ENCODE results near the gene WDR44. TPM values are rescaled to one million over a fixed set of nuclear protein-coding genes. Genes with fewer than 3 reads are reported as not detected.
A peak's percentile ranks its signal among the peaks of the same experiment; 100 is the strongest.

Gene WDR44
- total RNA-seq, 1 experiment from 2014 or later, result 16.2 TPM

DNA sequence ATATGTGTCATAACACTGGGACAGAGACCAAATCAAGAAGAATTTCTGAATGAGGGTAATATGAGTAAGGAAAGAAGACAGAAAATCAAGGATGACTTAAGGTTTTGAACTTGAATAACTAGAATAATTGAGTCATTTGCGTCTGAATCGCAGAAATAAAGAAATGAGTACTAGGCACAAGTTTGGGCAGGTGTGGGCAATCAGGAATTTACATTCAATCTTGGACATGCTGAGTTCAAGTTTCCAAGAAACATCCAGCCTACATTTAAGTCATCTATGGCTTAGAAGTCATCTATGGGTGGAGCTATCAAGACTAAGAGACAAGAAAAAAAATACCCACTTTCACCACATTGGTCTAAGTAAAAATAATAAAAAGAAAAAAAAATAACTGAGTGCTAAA is 30.4 kb upstream of the WDR44 start:
- H3K9me3 ChIP-seq (ENCODE audit: low read length), result no peaks in the 10 kb centered on the region
- H3K79me2 ChIP-seq (ENCODE audit: low read length), result no peaks in the 10 kb centered on the region
- no peaks in the 10 kb centered on the region for H3K9me2 ChIP-seq (replicated peaks; ENCODE audit: low read length)
- H3K27me3 ChIP-seq (ENCODE audit: low read length), result no peaks in the 10 kb centered on the region
- CTCF ChIA-PET, result no interaction called here
- no peaks in the 10 kb centered on the region for H3F3A ChIP-seq (ENCODE audit: low read length, unreplicated experiment)
- no peaks in the 10 kb centered on the region for H4K20me1 ChIP-seq (ENCODE audit: low read length)
- TF ChIP-seq EZH2 (IDR thresholded peaks at IDR 0.05; ENCODE audit: low read length, unreplicated experiment) (no peak), EZH2phosphoT487 (IDR thresholded peaks at IDR 0.05; ENCODE audit: borderline replicate concordance, low read length) (no peak)
- TF ChIP-seq, protein P1, sequence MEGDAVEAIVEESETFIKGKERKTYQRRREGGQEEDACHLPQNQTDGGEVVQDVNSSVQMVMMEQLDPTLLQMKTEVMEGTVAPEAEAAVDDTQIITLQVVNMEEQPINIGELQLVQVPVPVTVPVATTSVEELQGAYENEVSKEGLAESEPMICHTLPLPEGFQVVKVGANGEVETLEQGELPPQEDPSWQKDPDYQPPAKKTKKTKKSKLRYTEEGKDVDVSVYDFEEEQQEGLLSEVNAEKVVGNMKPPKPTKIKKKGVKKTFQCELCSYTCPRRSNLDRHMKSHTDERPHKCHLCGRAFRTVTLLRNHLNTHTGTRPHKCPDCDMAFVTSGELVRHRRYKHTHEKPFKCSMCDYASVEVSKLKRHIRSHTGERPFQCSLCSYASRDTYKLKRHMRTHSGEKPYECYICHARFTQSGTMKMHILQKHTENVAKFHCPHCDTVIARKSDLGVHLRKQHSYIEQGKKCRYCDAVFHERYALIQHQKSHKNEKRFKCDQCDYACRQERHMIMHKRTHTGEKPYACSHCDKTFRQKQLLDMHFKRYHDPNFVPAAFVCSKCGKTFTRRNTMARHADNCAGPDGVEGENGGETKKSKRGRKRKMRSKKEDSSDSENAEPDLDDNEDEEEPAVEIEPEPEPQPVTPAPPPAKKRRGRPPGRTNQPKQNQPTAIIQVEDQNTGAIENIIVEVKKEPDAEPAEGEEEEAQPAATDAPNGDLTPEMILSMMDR (conservative IDR thresholded peaks at IDR 0.05; ENCODE audit: low read depth, low read length), result no peak
- H3K4me1 ChIP-seq (ENCODE audit: insufficient read depth, low read length), result no peaks in the 10 kb centered on the region
- no peak overlapping the region for H3K27ac ChIP-seq (ENCODE audit: low read length)
- intact Hi-C loops (cut with micrococcal nuclease), result no loop called here
- BruUV-seq (replicated peaks), result no TSS peak
- H2AFZ ChIP-seq (ENCODE audit: low read length), result no peak overlapping the region
- no peak overlapping the region for H3K9ac ChIP-seq (ENCODE audit: low read length)
- ATAC-seq (no peak), DNase-seq (no peak)
- H3K36me3 ChIP-seq (ENCODE audit: low read depth, low read length), result no peaks in the 10 kb centered on the region
- no peak overlapping the region for H3K4me3 ChIP-seq (ENCODE audit: low read length)
- no peak overlapping the region for H3K4me2 ChIP-seq (ENCODE audit: low read length)
- POLR2A ChIA-PET (ENCODE audit: unreplicated experiment), result no interaction called here

DNA sequence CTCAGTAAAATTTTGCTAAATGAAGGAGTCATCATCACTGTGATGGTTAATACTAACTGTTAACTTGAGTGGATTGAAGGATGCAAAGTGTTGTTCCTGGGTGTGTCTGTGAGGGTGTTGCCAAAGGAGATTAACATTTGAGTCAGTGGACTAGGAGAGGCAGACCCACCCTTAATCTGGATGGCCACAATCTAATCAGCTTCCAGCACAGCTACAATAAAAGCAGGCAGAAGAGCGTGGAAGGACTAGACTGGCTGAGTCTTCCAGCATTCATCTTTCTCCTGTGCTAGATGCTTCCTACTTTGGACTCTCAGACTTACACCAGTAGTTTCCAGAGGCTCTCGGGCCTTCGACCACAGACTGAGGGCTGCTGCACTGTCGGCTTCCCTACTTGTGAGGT is 21.3 kb upstream of the WDR44 start:
- Histone ChIP-seq H3K9me2 (replicated peaks; ENCODE audit: low read length) (no peaks in the 10 kb centered on the region), H3K9me3 (ENCODE audit: low read length) (no peaks in the 10 kb centered on the region), H3F3A (ENCODE audit: low read length, unreplicated experiment) (no peaks in the 10 kb centered on the region), H3K36me3 (ENCODE audit: low read depth, low read length) (no peaks in the 10 kb centered on the region), H3K4me2 (ENCODE audit: low read length) (no peak overlapping the region), H3K79me2 (ENCODE audit: low read length) (no peaks in the 10 kb centered on the region), H4K20me1 (ENCODE audit: low read length) (no peaks in the 10 kb centered on the region), H3K4me1 (ENCODE audit: insufficient read depth, low read length) (no peaks in the 10 kb centered on the region), H3K4me3 (ENCODE audit: low read length) (no peak overlapping the region), H3K9ac (ENCODE audit: low read length) (no peak overlapping the region), H3K27me3 (ENCODE audit: low read length) (no peaks in the 10 kb centered on the region), H2AFZ (ENCODE audit: low read length) (no peak overlapping the region), H3K27ac (ENCODE audit: low read length) (no peak overlapping the region)
- DNase-seq (no peak), ATAC-seq (no peak)
- BruUV-seq (replicated peaks), result no TSS peak
- TF ChIP-seq EZH2phosphoT487 (IDR thresholded peaks at IDR 0.05; ENCODE audit: borderline replicate concordance, low read length), result no peak
- no peak for TF ChIP-seq EZH2 (IDR thresholded peaks at IDR 0.05; ENCODE audit: low read length, unreplicated experiment)
- TF ChIP-seq, protein P1 (conservative IDR thresholded peaks at IDR 0.05; ENCODE audit: low read depth, low read length), result no peak
- intact Hi-C loops (cut with micrococcal nuclease), result no loop called here
- POLR2A ChIA-PET (ENCODE audit: unreplicated experiment), result no interaction called here
- CTCF ChIA-PET, result no interaction called here

DNA sequence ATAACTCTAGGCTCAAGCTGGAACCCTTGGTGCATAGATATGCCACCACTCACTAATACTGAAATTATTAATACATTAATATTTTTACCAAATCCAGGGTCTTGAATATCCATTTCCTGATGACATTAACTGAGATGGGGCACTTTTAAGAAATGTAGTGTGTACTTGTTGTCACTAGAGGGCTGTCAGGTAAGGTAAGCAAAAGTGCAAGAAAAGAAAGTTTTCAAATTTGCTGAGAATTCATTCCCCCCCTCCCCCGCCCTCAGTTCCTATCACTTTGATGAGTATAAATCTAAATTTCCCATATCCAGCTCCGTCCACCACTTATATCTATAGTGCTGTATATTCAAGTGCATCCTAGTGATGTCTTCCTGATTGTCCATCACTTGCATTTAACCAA is 20.5 kb upstream of the WDR44 start:
- H2AFZ ChIP-seq (ENCODE audit: low read length), result no peak overlapping the region
- no peaks in the 10 kb centered on the region for H3K79me2 ChIP-seq (ENCODE audit: low read length)
- BruUV-seq (replicated peaks), result no TSS peak
- no peaks in the 10 kb centered on the region for H3K9me3 ChIP-seq (ENCODE audit: low read length)
- ChIA-PET POLR2A (ENCODE audit: unreplicated experiment) (no interaction called here), CTCF (interaction anchor here (0.6 kb wide), 1 partner anchor 272 kb away, joined by 3 read pairs; no protein-coding TSS in a partner anchor)
- no peak overlapping the region for H3K9ac ChIP-seq (ENCODE audit: low read length)
- H3K4me3 ChIP-seq (ENCODE audit: low read length), result no peak overlapping the region
- no peak overlapping the region for H3K27ac ChIP-seq (ENCODE audit: low read length)
- TF ChIP-seq, protein P1 (conservative IDR thresholded peaks at IDR 0.05; ENCODE audit: low read depth, low read length), result peak; percentile 48
- no peak for TF ChIP-seq EZH2 (IDR thresholded peaks at IDR 0.05; ENCODE audit: low read length, unreplicated experiment)
- no peaks in the 10 kb centered on the region for H3K9me2 ChIP-seq (replicated peaks; ENCODE audit: low read length)
- no peaks in the 10 kb centered on the region for H4K20me1 ChIP-seq (ENCODE audit: low read length)
- no peaks in the 10 kb centered on the region for H3K27me3 ChIP-seq (ENCODE audit: low read length)
- no peaks in the 10 kb centered on the region for H3K4me1 ChIP-seq (ENCODE audit: insufficient read depth, low read length)
- DNase-seq (peak; percentile 22), ATAC-seq (no peak)
- H3K4me2 ChIP-seq (ENCODE audit: low read length), result 0 out of 2 replicates have a peak overlapping the region, but pooled peaks have one; percentile 33
- intact Hi-C loops (cut with micrococcal nuclease), result no loop called here
- no peaks in the 10 kb centered on the region for H3F3A ChIP-seq (ENCODE audit: low read length, unreplicated experiment)
- H3K36me3 ChIP-seq (ENCODE audit: low read depth, low read length), result no peaks in the 10 kb centered on the region

Data from PC-3 (cell line).